GM23248 (cell line): Measurements from ENCODE around the gene ATP6V0E2. TPM values are rescaled to one million over a fixed set of nuclear protein-coding genes. Genes with fewer than 3 reads are reported as not detected.

Source experiments
- DNase-seq: peaks from one replicate; pipeline ENCODE4 v3.0.0-alpha.2; 2015
- H2AFZ ChIP-seq: fragments of 200-600 bp; sonication (generic); 2 replicates; pipeline ENCODE4 v1.6.1; 2016; ENCODE audit warnings: antibody characterized with exemption
- H3F3A ChIP-seq: fragments of 200-600 bp; sonication (generic); 2 replicates; pipeline ENCODE4 v1.6.1; 2016; ENCODE audit warnings: mild to moderate bottlenecking, antibody characterized with exemption, mixed run types; ENCODE audit not compliant: insufficient read depth
- H3K27ac ChIP-seq: fragments of 200-600 bp; sonication (generic); 2 replicates; pipeline ENCODE4 v1.5.1; 2016; ENCODE audit warnings: mild to moderate bottlenecking
- H3K27me3 ChIP-seq: fragments of 200-600 bp; sonication (generic); replicated peaks from 2 replicates; pipeline ENCODE4 v1.6.1; 2016; ENCODE audit warnings: mild to moderate bottlenecking; ENCODE audit not compliant: insufficient read depth
- H3K36me3 ChIP-seq: fragments of 200-600 bp; sonication (generic); 2 replicates; pipeline ENCODE4 v1.6.1; 2016; ENCODE audit warnings: low read depth, mild to moderate bottlenecking
- H3K4me1 ChIP-seq: fragments of 200-600 bp; sonication (generic); 2 replicates; pipeline ENCODE4 v1.6.1; 2016; ENCODE audit warnings: mild to moderate bottlenecking; ENCODE audit not compliant: insufficient read depth
- H3K4me2 ChIP-seq: fragments of 200-600 bp; sonication (generic); one replicate; pipeline ENCODE4 v1.6.1; 2016; ENCODE audit warnings: mild to moderate bottlenecking; ENCODE audit not compliant: unreplicated experiment
- H3K4me3 ChIP-seq: fragments of 200-600 bp; sonication (generic); 2 replicates; pipeline ENCODE4 v1.5.1; 2016; ENCODE audit warnings: mild to moderate bottlenecking
- H3K79me2 ChIP-seq: fragments of 200-600 bp; sonication (generic); 2 replicates; pipeline ENCODE4 v1.6.1; 2016; ENCODE audit warnings: mild to moderate bottlenecking; ENCODE audit not compliant: insufficient read depth
- H3K9ac ChIP-seq: fragments of 200-600 bp; sonication (generic); 2 replicates; pipeline ENCODE4 v1.6.1; 2016; ENCODE audit warnings: mild to moderate bottlenecking
- H3K9me2 ChIP-seq: fragments of 200-600 bp; sonication (generic); 2 replicates; pipeline ENCODE4 v1.6.1; 2016; ENCODE audit warnings: mixed run types, mild to moderate bottlenecking, moderate library complexity; ENCODE audit not compliant: insufficient read depth
- H3K9me3 ChIP-seq: fragments of 200-600 bp; sonication (generic); one replicate; pipeline ENCODE4 v1.6.1; 2017; ENCODE audit warnings: low read depth
- H4K20me1 ChIP-seq: fragments of 200-600 bp; sonication (generic); 2 replicates; pipeline ENCODE4 v1.6.0; 2016; ENCODE audit not compliant: insufficient read depth
- EZH2 ChIP-seq: fragments of 200-600 bp; sonication (generic); IDR thresholded peaks from 2 replicates; pipeline ENCODE4 v1.6.1; 2018; ENCODE audit warnings: antibody characterized with exemption, mild to moderate bottlenecking; ENCODE audit not compliant: insufficient read depth, poor library complexity, severe bottlenecking
- EZH2phosphoT487 ChIP-seq: fragments of 200-600 bp; sonication (generic); IDR thresholded peaks from 2 replicates; pipeline ENCODE4 v1.6.1; 2018; ENCODE audit warnings: antibody characterized with exemption, moderate library complexity, mild to moderate bottlenecking, low read depth; ENCODE audit not compliant: insufficient read depth
- WGBS, 2 experiments: methylation state at CpG; one replicate each; pipeline ENCODE4 v1.1.6; 2015 to 2017; ENCODE audit warnings: low lambda C conversion rate in 2 of 2, low coverage in 1 of 2; ENCODE audit errors: missing lambda C conversion rate in 2 of 2; 5-methylcytosine and 5-hydroxymethylcytosine counted together
- in situ Hi-C: fragments of 300-500 bp; cut with MboI; formaldehyde crosslinking; loops from 2 replicates; pipeline ENCODE4 v1.15.0; 2020
- polyA plus RNA-seq: library from polyadenylated mRNA; unstranded; fragments of >200 nt; fragmentation: Nextera tagmentation; extraction: Ambion mirVana; gene quantifications from 2 replicates; pipeline ENCODE4 v1.2.1, GENCODE V29; 2016
- total RNA-seq: library from RNA; depleted of rRNA; stranded (reverse); fragments of >200 nt; shearing (Covaris generic); gene quantifications from 2 replicates; pipeline ENCODE4 v1.2.3, GENCODE V29; 2014; rRNA removed

ATP6V0E2 gene
- total RNA-seq (6.9 and 17.7 TPM in 2 replicates), polyA plus RNA-seq (7.7 and 8.0 TPM in 2 replicates)

GRCh38 chr7:149873074-149873969, at the start of gene ATP6V0E2:
Gene ATP6V0E2, plus strand, starts transcription at chr7:149873969. Its CDS starts 97 bp downstream, at chr7:149874066.
- in situ Hi-C loops: no loop called here
- H3K27ac ChIP-seq: peak within 1 kb of the TSS; percentile 8; the same call in 1 of the 2 replicates
- no peaks in the 10 kb centered on the region for H3K9me3 ChIP-seq
- no peak for TF ChIP-seq EZH2phosphoT487
- TF ChIP-seq EZH2: no peak
- H3K36me3 ChIP-seq: no peaks in the 10 kb centered on the region
- H3K4me3 ChIP-seq: peak within 1 kb of the TSS; percentile 77
- 1% methylated on average over 86 to 93 of the region's 93 CpGs for WGBS, 2 experiments
- H4K20me1 ChIP-seq: no peaks in the 10 kb centered on the region
- H3K9me2 ChIP-seq: no peaks in the 10 kb centered on the region
- 0 out of 2 replicates have a peak, but pooled peaks cover 5% of the 10 kb centered on the region for H3F3A ChIP-seq
- peak within 1 kb of the TSS; percentile 73 for H3K4me2 ChIP-seq
- H2AFZ ChIP-seq: peak within 1 kb of the TSS; percentile 92
- no peaks in the 10 kb centered on the region for H3K79me2 ChIP-seq
- no peaks in the 10 kb centered on the region; the same call in 1 of the 2 replicates for H3K4me1 ChIP-seq
- DNase-seq: peak; percentile 95
- peak within 1 kb of the TSS; percentile 67 for H3K9ac ChIP-seq
- no peaks in the 10 kb centered on the region for H3K27me3 ChIP-seq

GRCh38 chr7:149824301-149824741, 49.4 kb upstream of the ATP6V0E2 start:
- no peaks in the 10 kb centered on the region for H3K9me3 ChIP-seq
- H3K4me1 ChIP-seq: no peaks in the 10 kb centered on the region
- H4K20me1 ChIP-seq: no peaks in the 10 kb centered on the region
- no peak overlapping the region for H2AFZ ChIP-seq
- H3K4me2 ChIP-seq: no peak overlapping the region
- WGBS, 2 experiments: 60 to 64% methylated on average over 12 to 13 of the region's 13 CpGs
- no peak overlapping the region for H3K27ac ChIP-seq
- DNase-seq: no peak
- no peak for TF ChIP-seq EZH2
- TF ChIP-seq EZH2phosphoT487: no peak
- H3K79me2 ChIP-seq: no peaks in the 10 kb centered on the region
- no peaks in the 10 kb centered on the region for H3K27me3 ChIP-seq
- H3F3A ChIP-seq: no peaks in the 10 kb centered on the region
- in situ Hi-C loops: no loop called here
- H3K9me2 ChIP-seq: no peaks in the 10 kb centered on the region
- no peak overlapping the region for H3K9ac ChIP-seq
- H3K36me3 ChIP-seq: no peaks in the 10 kb centered on the region
- H3K4me3 ChIP-seq: no peak overlapping the region

GRCh38 chr7:149824748-149825566, 48.8 kb upstream of the ATP6V0E2 start:
- Histone ChIP-seq H3K4me2 (no peak overlapping the region), H3K27me3 (no peaks in the 10 kb centered on the region), H3K9me3 (no peaks in the 10 kb centered on the region), H3K4me3 (no peak overlapping the region), H3K79me2 (no peaks in the 10 kb centered on the region), H3K9me2 (no peaks in the 10 kb centered on the region), H3K9ac (no peak overlapping the region), H4K20me1 (no peaks in the 10 kb centered on the region), H3K36me3 (no peaks in the 10 kb centered on the region), H2AFZ (no peak overlapping the region), H3F3A (no peaks in the 10 kb centered on the region), H3K27ac (no peak overlapping the region), H3K4me1 (no peaks in the 10 kb centered on the region)
- DNase-seq: no peak
- TF ChIP-seq EZH2phosphoT487 (no peak), EZH2 (no peak)
- 75 to 77% methylated on average over 15 to 19 of the region's 19 CpGs for WGBS, 2 experiments
- in situ Hi-C loops: no loop called here

GRCh38 chr7:149825567-149826343, 48.0 kb upstream of the ATP6V0E2 start:
- in situ Hi-C loops: no loop called here
- no peaks in the 10 kb centered on the region for H3K9me2 ChIP-seq
- no peaks in the 10 kb centered on the region for H3K4me1 ChIP-seq
- H3K79me2 ChIP-seq: no peaks in the 10 kb centered on the region
- H4K20me1 ChIP-seq: no peaks in the 10 kb centered on the region
- no peaks in the 10 kb centered on the region for H3F3A ChIP-seq
- no peak for DNase-seq
- H3K4me2 ChIP-seq: no peak overlapping the region
- H3K27me3 ChIP-seq: no peaks in the 10 kb centered on the region
- TF ChIP-seq EZH2 (no peak), EZH2phosphoT487 (no peak)
- H3K36me3 ChIP-seq: no peaks in the 10 kb centered on the region
- H3K9me3 ChIP-seq: no peaks in the 10 kb centered on the region
- H3K9ac ChIP-seq: no peak overlapping the region
- H3K27ac ChIP-seq: no peak overlapping the region
- no peak overlapping the region for H3K4me3 ChIP-seq
- H2AFZ ChIP-seq: no peak overlapping the region
- 55 to 62% methylated on average over 18 to 19 of the region's 19 CpGs for WGBS, 2 experiments
